GM19193 (cell line): ENCODE data around the gene YAP1.

ENCODE experiments used
- POLR2A ChIP-seq: IDR thresholded peaks from 4 replicates; pipeline ENCODE4 v1.6.1; 2011; ENCODE audit not compliant: insufficient read depth, insufficient read length; ENCODE audit errors: extremely low read depth

Gene YAP1

GRCh38 chr11:102196816-102197215, 86.6 kb downstream of the YAP1 start:
- TF ChIP-seq POLR2A: no peak

- no peak for TF ChIP-seq POLR2A
Observed at GRCh38 chr11:102197670-102198139, 87.5 kb downstream of the YAP1 start.

- no peak for TF ChIP-seq POLR2A
Observed at GRCh38 chr11:102199673-102200072, 89.4 kb downstream of the YAP1 start.

- no peak for TF ChIP-seq POLR2A
Observed at GRCh38 chr11:102201776-102202175, 91.5 kb downstream of the YAP1 start.

GRCh38 chr11:102202972-102203371, 92.7 kb downstream of the YAP1 start:
- no peak for TF ChIP-seq POLR2A

- TF ChIP-seq POLR2A: no peak
Observed at GRCh38 chr11:102204174-102204573, 93.9 kb downstream of the YAP1 start.

GRCh38 chr11:102205805-102206204, 95.6 kb downstream of the YAP1 start:
- TF ChIP-seq POLR2A: no peak

GRCh38 chr11:102208835-102209234, 98.6 kb downstream of the YAP1 start:
- TF ChIP-seq POLR2A: no peak

- no peak for TF ChIP-seq POLR2A
Observed at GRCh38 chr11:102214623-102215022, 104.4 kb downstream of the YAP1 start.

- TF ChIP-seq POLR2A: no peak
Observed at GRCh38 chr11:102216433-102217075, 106.3 kb downstream of the YAP1 start.

- TF ChIP-seq POLR2A: no peak
Observed at GRCh38 chr11:102220728-102221467, 110.7 kb downstream of the YAP1 start.

- TF ChIP-seq POLR2A: no peak
Observed at GRCh38 chr11:102223859-102224258, 113.6 kb downstream of the YAP1 start.

- TF ChIP-seq POLR2A: no peak
Observed at GRCh38 chr11:102225689-102226568, 115.7 kb downstream of the YAP1 start.

- TF ChIP-seq POLR2A: no peak
Observed at GRCh38 chr11:102226702-102227490, 116.6 kb downstream of the YAP1 start.
